ENCODE measurements around the gene KDM8. TPM values are rescaled to one million over a fixed set of nuclear protein-coding genes. Genes with fewer than 3 reads are reported as not detected.
"Not testable (repeated sequence)": the region's sequence is repeated elsewhere in the genome, so short reads cannot be mapped to it uniquely, and the experiment has no call there.

The KDM8 gene
- total and polyA plus RNA-seq, 2 experiments from 2014 or later, result 5.1 to 5.7 TPM

- Histone ChIP-seq H4K20me1 (replicated peaks; ENCODE audit: insufficient read depth) (no peaks in the 10 kb centered on the region), H3K4me1 (ENCODE audit: insufficient read depth) (peaks cover 3% of the 10 kb centered on the region; the same call in 1 of the 2 replicates), H3K27me3 (ENCODE audit: insufficient read depth) (no peaks in the 10 kb centered on the region), H3K9me2 (ENCODE audit: insufficient read depth) (no peaks in the 10 kb centered on the region), H2AFZ (peak overlapping the region; percentile 56; the same call in 1 of the 2 replicates), H3K4me3 (no peak overlapping the region), H3K4me2 (no peak overlapping the region), H3K36me3 (ENCODE audit: insufficient read depth) (no peaks in the 10 kb centered on the region), H3K79me2 (replicated peaks; ENCODE audit: insufficient read depth) (peaks cover 4% of the 10 kb centered on the region), H3F3A (replicated peaks; ENCODE audit: low read depth) (no peaks in the 10 kb centered on the region), H3K27ac (ENCODE audit: low read depth) (no peak overlapping the region)
- DNase-seq (ENCODE audit: low spot score) (no peak), ATAC-seq (no peak)
- Mint-ChIP-seq H3K36me3 (ENCODE audit: low read depth) (no peaks in the 10 kb centered on the region), H3K27me3 (ENCODE audit: insufficient read depth, low read depth, poor library complexity) (peaks cover 23% of the 10 kb centered on the region), H3K9me3 (peaks cover 16% of the 10 kb centered on the region), H3K4me3 (no peak overlapping the region), H3K4me1 (peaks cover 21% of the 10 kb centered on the region), H3K27ac (no peak overlapping the region)
- TF ChIP-seq REST (IDR thresholded peaks at IDR 0.05; ENCODE audit: unreplicated experiment) (no peak), CTCF (conservative IDR thresholded peaks at IDR 0.05; ENCODE audit: low read depth in 2 of 2) (no peak), POLR2AphosphoS5 (IDR thresholded peaks at IDR 0.05; ENCODE audit: low read depth) (no peak), EZH2phosphoT487 (IDR thresholded peaks at IDR 0.05; ENCODE audit: unreplicated experiment) (no peak), CREB1 (CRISPR knock-in tag; IDR thresholded peaks at IDR 0.05; ENCODE audit: low read depth) (no peak), ZNF114 (CRISPR knock-in tag; IDR thresholded peaks at IDR 0.05) (no peak), NANOG (IDR thresholded peaks at IDR 0.05; ENCODE audit: borderline replicate concordance) (no peak), STAT1 (IDR thresholded peaks at IDR 0.05; ENCODE audit: unreplicated experiment) (no peak), ZNF331 (CRISPR knock-in tag; IDR thresholded peaks at IDR 0.05; ENCODE audit: low read depth) (no peak), EZH2 (IDR thresholded peaks at IDR 0.05; ENCODE audit: low read depth, unreplicated experiment) (no peak)
These were observed 3.6 kb upstream of the KDM8 start for GRCh38 chr16:27199736-27200135.

- H3F3A ChIP-seq (replicated peaks; ENCODE audit: low read depth); H3K36me3 Mint-ChIP-seq (ENCODE audit: low read depth); H3K9me3 Mint-ChIP-seq; H3K4me3 Mint-ChIP-seq; DNase-seq (ENCODE audit: low spot score); ATAC-seq; H3K27ac Mint-ChIP-seq; H4K20me1 ChIP-seq (replicated peaks; ENCODE audit: insufficient read depth); H2AFZ ChIP-seq; H3K4me2 ChIP-seq; H3K27ac ChIP-seq (ENCODE audit: low read depth); H3K9me2 ChIP-seq (ENCODE audit: insufficient read depth); H3K36me3 ChIP-seq (ENCODE audit: insufficient read depth); H3K27me3 ChIP-seq (ENCODE audit: insufficient read depth); H3K4me3 ChIP-seq; H3K4me1 ChIP-seq (ENCODE audit: insufficient read depth): not testable (repeated sequence)
- Mint-ChIP-seq H3K4me1 (peaks cover 21% of the 10 kb centered on the region), H3K27me3 (ENCODE audit: insufficient read depth, low read depth, poor library complexity) (peaks cover 22% of the 10 kb centered on the region)
- H3K79me2 ChIP-seq (replicated peaks; ENCODE audit: insufficient read depth), result peaks cover 11% of the 10 kb centered on the region
These were observed 2.4 kb upstream of the KDM8 start for GRCh38 chr16:27200914-27201313.
